GM12878 (cell line): ENCODE results near the gene KRTAP6-3. TPM values are rescaled to one million over a fixed set of nuclear protein-coding genes. Genes with fewer than 3 reads are reported as not detected.

ENCODE experiments used
- ATAC-seq: fragments of 200-7000 bp; cut with Tn5 transposase; 3 replicates; pipeline ENCODE4 v1.9.1; 2020; ENCODE audit warnings: mild to moderate bottlenecking, moderate library complexity
- BruUV-seq: library from RNA; stranded (reverse); fragments of 400-500 nt; replicated peaks from 2 replicates; lab custom pipeline; 2021; lab: Mats Ljungman, UMichigan
- CTCF ChIA-PET: fragments of 300-600 bp; sonication (Branson Sonifier 250); formaldehyde crosslinking; extraction: SDS; loops from one replicate; lab custom pipeline; 2021; ENCODE audit warnings: inconsistent platforms; lab: Yijun Ruan, JAX
- POLR2A ChIA-PET: fragments of 350-600 bp; formaldehyde crosslinking; extraction: SDS; loops from one replicate; lab custom pipeline; 2021; ENCODE audit warnings: inconsistent platforms; lab: Charles Lee
- RAD21 ChIA-PET: fragments of 300-600 bp; sonication (Branson Sonifier 250); formaldehyde crosslinking; loops from one replicate; lab custom pipeline; 2023; ENCODE audit warnings: antibody characterized with exemption; ENCODE audit not compliant: unreplicated experiment; lab: Charles Lee
- SMC1A ChIA-PET: fragments of 300-600 bp; sonication (Branson Sonifier 250); formaldehyde crosslinking; loops from one replicate; lab custom pipeline; 2023; ENCODE audit not compliant: unreplicated experiment, uncharacterized antibody; lab: Charles Lee
- DNase-seq: peaks from one replicate; pipeline ENCODE4 v3.0.0-alpha.2; 2011; ENCODE audit warnings: low read depth, low spot score
- FAIRE-seq: peaks from 3 replicates; lab custom pipeline; 2011; peaks lifted over from hg19 to GRCh38; lab: Jason Lieb, UNC
- H2AFZ ChIP-seq: 2 replicates; pipeline ENCODE4 v1.6.0; 2011; ENCODE audit warnings: low read depth, low read length, control low read depth; ENCODE audit not compliant: control insufficient read depth
- H3K27ac ChIP-seq: 2 replicates; pipeline ENCODE4 v1.5.1; 2011; ENCODE audit warnings: control low read depth; ENCODE audit not compliant: control insufficient read depth, insufficient read depth
- H3K27me3 ChIP-seq, 2 experiments: replicated peaks in 1 of 2; 2 replicates each; pipeline versions ENCODE4 v1.6.0 to v1.6.1; 2011; ENCODE audit warnings: low read length in 1 of 2; ENCODE audit not compliant: control insufficient read depth in 2 of 2, insufficient read depth in 2 of 2
- H3K36me3 ChIP-seq, 2 experiments: 2 replicates each; pipeline ENCODE4 v1.5.1; 2011; ENCODE audit warnings: low read length in 1 of 2; ENCODE audit not compliant: control insufficient read depth in 2 of 2, insufficient read depth in 2 of 2
- H3K4me1 ChIP-seq: 2 replicates; pipeline ENCODE4 v1.6.1; 2011; ENCODE audit warnings: mild to moderate bottlenecking, low read length, moderate library complexity, mixed read lengths; ENCODE audit not compliant: control insufficient read depth, insufficient read depth
- H3K4me2 ChIP-seq: 2 replicates; pipeline ENCODE4 v1.6.0; 2011; ENCODE audit warnings: control low read depth; ENCODE audit not compliant: control insufficient read depth, insufficient read depth
- H3K4me3 ChIP-seq: fragments of 200-600 bp; sonication (generic); 2 replicates; pipeline ENCODE4 v1.5.1; 2016
- H3K79me2 ChIP-seq: 2 replicates; pipeline ENCODE4 v1.6.0; 2011; ENCODE audit warnings: low read length; ENCODE audit not compliant: control insufficient read depth, insufficient read depth
- H3K9ac ChIP-seq: 2 replicates; pipeline ENCODE4 v1.8.0; 2011; ENCODE audit warnings: low read length, control low read depth, mixed read lengths; ENCODE audit not compliant: control insufficient read depth, insufficient read depth
- H3K9me3 ChIP-seq: replicated peaks from 3 replicates; pipeline ENCODE4 v1.5.1; 2011; ENCODE audit warnings: mild to moderate bottlenecking, low read length; ENCODE audit not compliant: control insufficient read depth, insufficient read depth
- H4K20me1 ChIP-seq: 2 replicates; pipeline ENCODE4 v1.6.0; 2011; ENCODE audit not compliant: control insufficient read depth, insufficient read depth
- NFXL1 ChIP-seq: fragments of 450-650 bp; IDR thresholded peaks from 2 replicates; pipeline ENCODE4 v1.6.1; 2017; ENCODE audit warnings: antibody characterized with exemption, mild to moderate bottlenecking, borderline replicate concordance
- POLR2AphosphoS5 ChIP-seq: IDR thresholded peaks from 2 replicates; pipeline ENCODE4 v1.6.1; 2011; ENCODE audit warnings: mild to moderate bottlenecking, low read length, inconsistent platforms
- SIN3A ChIP-seq: IDR thresholded peaks from 2 replicates; pipeline ENCODE4 v1.6.1; 2012; ENCODE audit warnings: low read depth, low read length, improper control_type of control experiment
- WGBS: methylation state at CpG from one replicate; pipeline ENCODE4 v1.1.6; 2016; ENCODE audit warnings: low lambda C conversion rate; ENCODE audit not compliant: insufficient replicate concordance, insufficient coverage; ENCODE audit errors: missing lambda C conversion rate; 5-methylcytosine and 5-hydroxymethylcytosine counted together
- in situ Hi-C: fragments of 300-500 bp; cut with MboI; formaldehyde crosslinking; loops from 9 replicates; pipeline ENCODE4 v1.14.3; 2018; ENCODE audit warnings: mixed read lengths
- intact Hi-C: fragments of 100-400 bp; cut with micrococcal nuclease; formaldehyde crosslinking; loops from one replicate; pipeline ENCODE4 v1.14.2; 2022; ENCODE audit not compliant: unreplicated experiment
- polyA plus RNA-seq, 11 experiments: library from polyadenylated mRNA; depleted of rRNA in 4 of 11; unstranded in 6 of 11; stranded (reverse) in 5 of 11; fragments of >200 nt; fragmentation: Nextera tagmentation in 4 of 11; fragmentation: Illumina TruSeq in 1 of 11; extraction: Ambion mirVana in 4 of 11; extraction: Trizol in 1 of 11; gene quantifications; 1 replicate in 1 of 11; 2 replicates in 10 of 11; pipeline versions ENCODE4 v1.2.1 to v1.2.3, GENCODE V29; 2011 to 2016; ENCODE audit warnings: inconsistent platforms in 2 of 11, missing spikeins in 2 of 11, low read depth in 1 of 11
- total RNA-seq, 4 experiments: library from RNA; depleted of rRNA in 3 of 4; stranded (reverse); fragments of >200 nt in 3 of 4; fragmentation: Illumina TruSeq in 1 of 4; extraction: Trizol in 1 of 4; gene quantifications; 2 replicates each; pipeline versions ENCODE4 v1.2.1 to v1.2.3, GENCODE V29; 2013 to 2021
- TF ChIP-seq, protein P1 (sequence below): IDR thresholded peaks from 2 replicates; pipeline ENCODE4 v1.6.1; 2011; ENCODE audit warnings: borderline replicate concordance, low read depth, mild to moderate bottlenecking, moderate library complexity, mixed read lengths, low read length; ENCODE audit not compliant: insufficient read depth; ENCODE audit errors: extremely low read length

Gene KRTAP6-3
- total and polyA plus RNA-seq, 10 of the 15 experiments (the other 5 are each of a cell fraction or from before 2014, with no cell fraction given), result not detected

DNA sequence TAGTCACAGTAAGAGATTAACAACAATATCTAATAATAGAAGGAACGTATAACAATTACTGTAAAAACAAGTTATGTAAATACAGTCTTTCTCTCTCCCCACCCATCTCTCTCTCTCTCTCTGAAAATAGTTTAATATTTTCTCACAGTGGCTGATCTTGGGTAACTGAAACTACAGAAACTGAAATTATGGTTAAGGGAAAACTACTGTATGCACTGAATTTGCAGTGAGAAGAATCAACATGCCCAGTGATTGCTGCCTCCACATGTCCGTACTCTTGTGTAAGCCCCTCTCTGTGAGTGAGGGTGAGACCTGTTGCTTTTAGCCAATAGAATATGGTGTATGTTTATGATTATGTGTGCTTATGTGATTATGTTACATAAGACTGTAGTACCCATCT, 19.9 kb downstream of the KRTAP6-3 start:
- FAIRE-seq, result no peak
- no peaks in the 10 kb centered on the region for H3K79me2 ChIP-seq
- WGBS, result 49% methylated on average over 2 of the region's 2 CpGs

DNA sequence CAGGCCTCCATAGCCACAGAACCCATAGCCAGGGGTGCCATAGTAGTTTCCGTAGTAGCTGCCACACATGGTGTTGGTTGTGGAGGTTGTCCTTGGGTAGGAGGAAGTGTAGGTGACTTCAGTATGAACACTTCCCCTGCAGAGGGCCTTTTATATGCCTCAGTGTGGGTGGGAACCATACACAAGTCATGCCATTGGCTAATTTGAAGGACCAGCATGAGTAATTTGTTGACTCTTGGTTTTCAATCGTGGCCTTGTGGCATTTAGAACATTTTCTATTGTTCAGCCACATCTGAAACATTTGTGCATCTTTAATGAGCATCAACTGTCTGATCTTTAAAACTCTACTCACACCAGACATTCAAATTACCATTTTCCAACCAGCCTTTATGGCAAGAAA, 21.6 kb downstream of the KRTAP6-3 start, which contains the start of gene KRTAP6-1:
TSS of gene KRTAP6-1 (minus strand) at position 95 of the 400 bp plus-strand sequence. CDS start at position 69, 26 bp downstream.
- H3K79me2 ChIP-seq, result no peaks in the 10 kb centered on the region
- no peaks in the 10 kb centered on the region for H4K20me1 ChIP-seq
- WGBS, result 47% methylated on average over 2 of the region's 2 CpGs
- H3K4me3 ChIP-seq, result no peak within 1 kb of the TSS
- H3K4me1 ChIP-seq, result no peaks in the 10 kb centered on the region
- no peak within 1 kb of the TSS for H3K4me2 ChIP-seq
- ChIA-PET RAD21 (no interaction called here), SMC1A (no interaction called here), POLR2A (no interaction called here), CTCF (no interaction called here)
- intact Hi-C loops (no loop called here), in situ Hi-C loops (no loop called here)
- ATAC-seq (peak; percentile 48; the same call in 2 of the 3 replicates), DNase-seq (no peak), FAIRE-seq (no peak)
- TF ChIP-seq, protein P1, sequence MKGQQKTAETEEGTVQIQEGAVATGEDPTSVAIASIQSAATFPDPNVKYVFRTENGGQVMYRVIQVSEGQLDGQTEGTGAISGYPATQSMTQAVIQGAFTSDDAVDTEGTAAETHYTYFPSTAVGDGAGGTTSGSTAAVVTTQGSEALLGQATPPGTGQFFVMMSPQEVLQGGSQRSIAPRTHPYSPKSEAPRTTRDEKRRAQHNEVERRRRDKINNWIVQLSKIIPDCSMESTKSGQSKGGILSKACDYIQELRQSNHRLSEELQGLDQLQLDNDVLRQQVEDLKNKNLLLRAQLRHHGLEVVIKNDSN, result no peak
- H2AFZ ChIP-seq, result no peak within 1 kb of the TSS
- H3K27ac ChIP-seq, result no peak within 1 kb of the TSS
- no peaks in the 10 kb centered on the region for H3K9me3 ChIP-seq
- no peak within 1 kb of the TSS for H3K9ac ChIP-seq
- H3K27me3 ChIP-seq, result no peaks in the 10 kb centered on the region
- no peaks in the 10 kb centered on the region for H3K36me3 ChIP-seq
- no TSS peak for BruUV-seq

More for the DNA sequence above, 19.9 kb downstream of the KRTAP6-3 start:
- Histone ChIP-seq H3K36me3 (no peaks in the 10 kb centered on the region), H3K4me3 (no peak overlapping the region), H3K9ac (no peak overlapping the region), H3K9me3 (no peaks in the 10 kb centered on the region), H3K4me1 (no peaks in the 10 kb centered on the region), H3K4me2 (no peak overlapping the region), H2AFZ (no peak overlapping the region), H3K27me3 (no peaks in the 10 kb centered on the region), H3K27ac (no peak overlapping the region), H4K20me1 (no peaks in the 10 kb centered on the region)
- in situ Hi-C loops (no loop called here), intact Hi-C loops (no loop called here)
- ATAC-seq, result peak; percentile 47
- no TSS peak for BruUV-seq
- RAD21 ChIA-PET, result no interaction called here
- DNase-seq, result no peak
- TF ChIP-seq NFXL1 (no peak), POLR2AphosphoS5 (no peak), SIN3A (no peak)
- CTCF ChIA-PET, result interaction anchor here (1.3 kb wide), 1 partner anchor 106 kb away, joined by 3 read pairs; the partner anchor contains the start of gene KRTAP21-3
- POLR2A ChIA-PET, result no interaction called here
- SMC1A ChIA-PET, result no interaction called here
